OCI-LY7 (cell line): ENCODE data around the gene NCOA7. TPM values are rescaled to one million over a fixed set of nuclear protein-coding genes. Genes with fewer than 3 reads are reported as not detected.

ENCODE experiments used
- BruUV-seq: library from RNA; stranded (reverse); fragments of 400-500 nt; replicated peaks from 2 replicates; lab custom pipeline; 2021; lab: Mats Ljungman, UMichigan
- CTCF ChIA-PET: fragments of 300-600 bp; sonication (Branson Sonifier 250); formaldehyde crosslinking; loops from one replicate; lab custom pipeline; 2022; ENCODE audit warnings: antibody characterized with exemption; ENCODE audit not compliant: unreplicated experiment; lab: Charles Lee
- POLR2A ChIA-PET: fragments of 300-600 bp; sonication (Branson Sonifier 250); formaldehyde crosslinking; loops from one replicate; lab custom pipeline; 2022; ENCODE audit warnings: antibody characterized with exemption; lab: Charles Lee
- DNase-seq: peaks from one replicate; pipeline ENCODE4 v3.0.0-alpha.2; 2015; ENCODE audit warnings: low spot score
- H2AFZ ChIP-seq: fragments of 200-600 bp; sonication (generic), shearing (Covaris generic); 2 replicates; pipeline ENCODE4 v1.6.1; 2014; ENCODE audit warnings: mild to moderate bottlenecking, antibody characterized with exemption, low read length, moderate library complexity
- H3K27ac ChIP-seq: fragments of 200-600 bp; sonication (generic); 2 replicates; pipeline ENCODE4 v1.5.1; 2014; ENCODE audit warnings: mixed run types, low read depth, mild to moderate bottlenecking, moderate library complexity, low read length, inconsistent platforms; ENCODE audit not compliant: poor library complexity, severe bottlenecking
- H3K36me3 ChIP-seq: fragments of 200-600 bp; sonication (generic); 2 replicates; pipeline ENCODE4 v1.6.1; 2014; ENCODE audit warnings: mild to moderate bottlenecking, antibody characterized with exemption, low read length, moderate library complexity, mixed read lengths; ENCODE audit not compliant: insufficient read depth
- H3K4me1 ChIP-seq: fragments of 200-600 bp; sonication (generic); 2 replicates; pipeline ENCODE4 v1.5.1; 2014; ENCODE audit warnings: mild to moderate bottlenecking, low read length; ENCODE audit not compliant: insufficient read depth, poor library complexity, severe bottlenecking
- H3K4me2 ChIP-seq: fragments of 200-600 bp; sonication (generic); 2 replicates; pipeline ENCODE4 v1.6.1; 2014; ENCODE audit warnings: mild to moderate bottlenecking, low read length
- H3K4me3 ChIP-seq: fragments of 200-600 bp; sonication (generic); 2 replicates; pipeline ENCODE4 v1.5.1; 2014; ENCODE audit warnings: mild to moderate bottlenecking, low read depth, low read length; ENCODE audit not compliant: poor library complexity, severe bottlenecking
- H3K79me2 ChIP-seq: fragments of 200-600 bp; sonication (generic); 2 replicates; pipeline ENCODE4 v1.6.1; 2016; ENCODE audit warnings: low read depth, mild to moderate bottlenecking, low read length, moderate library complexity, mixed read lengths; ENCODE audit not compliant: insufficient read depth
- H3K9me2 ChIP-seq: fragments of 200-600 bp; sonication (generic); 2 replicates; pipeline ENCODE4 v1.6.1; 2016; ENCODE audit warnings: mild to moderate bottlenecking, low read length, mixed read lengths; ENCODE audit not compliant: insufficient read depth
- H3K9me3 ChIP-seq: fragments of 200-600 bp; sonication (generic); 2 replicates; pipeline ENCODE4 v1.6.1; 2014; ENCODE audit warnings: mild to moderate bottlenecking, mixed run types, low read length, mixed read lengths
- H4K20me1 ChIP-seq: fragments of 200-600 bp; sonication (generic); 2 replicates; pipeline ENCODE4 v1.6.1; 2014; ENCODE audit warnings: mild to moderate bottlenecking, antibody characterized with exemption, low read length, moderate library complexity, mixed read lengths; ENCODE audit not compliant: insufficient read depth
- EZH2phosphoT487 ChIP-seq: fragments of 200-600 bp; sonication (generic); IDR thresholded peaks from 2 replicates; pipeline ENCODE4 v1.6.1; 2018; ENCODE audit warnings: low read depth, borderline replicate concordance, mild to moderate bottlenecking, mixed run types, antibody characterized with exemption, low read length, moderate library complexity, mixed read lengths
- intact Hi-C: fragments of 100-400 bp; cut with micrococcal nuclease; formaldehyde crosslinking; loops from one replicate; pipeline ENCODE4 v1.10.0; 2022; ENCODE audit not compliant: unreplicated experiment
- total RNA-seq, 2 experiments: library from RNA; depleted of rRNA in 1 of 2; stranded (reverse); fragments of >200 nt in 1 of 2; shearing (Covaris generic) in 1 of 2; gene quantifications; 2 replicates each; pipeline ENCODE4 v1.2.3, GENCODE V29; 2014 to 2022
- TF ChIP-seq, protein P1 (sequence below): fragments of 200-600 bp; sonication (generic); conservative IDR thresholded peaks from 2 replicates; pipeline ENCODE4 v1.5.1; 2014; ENCODE audit warnings: mild to moderate bottlenecking, antibody characterized with exemption, low read length, moderate library complexity, mixed read lengths

Gene NCOA7
- total RNA-seq, 2 experiments from 2014 or later: 14.8 to 52.2 TPM

DNA sequence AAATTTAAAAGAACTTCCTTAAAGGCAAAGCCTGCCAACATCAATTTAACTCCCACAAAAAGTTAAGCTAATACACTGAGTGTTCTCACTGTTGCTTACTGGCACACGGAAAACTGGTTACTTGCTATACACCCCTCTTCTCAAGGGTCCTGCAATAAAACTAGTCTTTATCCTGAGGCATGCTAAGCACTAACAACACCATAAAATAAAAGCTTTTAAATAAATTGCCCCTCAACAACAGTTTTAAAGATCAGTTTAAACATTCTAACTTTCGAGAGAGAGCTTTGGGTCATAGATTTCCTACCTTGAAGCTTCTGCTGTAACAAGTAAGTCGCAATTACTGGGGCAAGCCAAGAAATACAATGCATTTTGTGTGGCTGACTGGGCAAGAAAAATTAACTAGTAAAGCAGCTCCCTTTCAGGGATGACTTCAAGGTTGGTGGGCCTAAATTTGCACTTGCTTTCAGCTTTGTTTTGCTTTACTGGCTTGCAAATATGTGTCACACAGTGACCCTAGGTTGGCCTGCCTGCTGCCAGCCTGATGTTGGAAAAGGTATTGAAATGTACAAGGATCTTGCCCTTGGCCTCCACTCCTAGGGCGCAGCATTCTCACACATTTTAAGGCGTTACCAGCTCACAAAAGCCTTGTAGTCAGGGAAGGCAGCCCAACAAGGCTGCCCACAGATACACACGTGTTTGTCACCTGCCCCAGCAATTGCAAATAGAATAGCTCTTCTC, 45.3 kb upstream of the NCOA7 start:
- H3K9me2 ChIP-seq: no peaks in the 10 kb centered on the region
- intact Hi-C loops: loop anchor here (5.0 kb wide), 1 partner anchor 148 kb away; no protein-coding TSS in a partner anchor
- no TSS peak for BruUV-seq
- TF ChIP-seq EZH2phosphoT487: no peak
- TF ChIP-seq, protein P1, sequence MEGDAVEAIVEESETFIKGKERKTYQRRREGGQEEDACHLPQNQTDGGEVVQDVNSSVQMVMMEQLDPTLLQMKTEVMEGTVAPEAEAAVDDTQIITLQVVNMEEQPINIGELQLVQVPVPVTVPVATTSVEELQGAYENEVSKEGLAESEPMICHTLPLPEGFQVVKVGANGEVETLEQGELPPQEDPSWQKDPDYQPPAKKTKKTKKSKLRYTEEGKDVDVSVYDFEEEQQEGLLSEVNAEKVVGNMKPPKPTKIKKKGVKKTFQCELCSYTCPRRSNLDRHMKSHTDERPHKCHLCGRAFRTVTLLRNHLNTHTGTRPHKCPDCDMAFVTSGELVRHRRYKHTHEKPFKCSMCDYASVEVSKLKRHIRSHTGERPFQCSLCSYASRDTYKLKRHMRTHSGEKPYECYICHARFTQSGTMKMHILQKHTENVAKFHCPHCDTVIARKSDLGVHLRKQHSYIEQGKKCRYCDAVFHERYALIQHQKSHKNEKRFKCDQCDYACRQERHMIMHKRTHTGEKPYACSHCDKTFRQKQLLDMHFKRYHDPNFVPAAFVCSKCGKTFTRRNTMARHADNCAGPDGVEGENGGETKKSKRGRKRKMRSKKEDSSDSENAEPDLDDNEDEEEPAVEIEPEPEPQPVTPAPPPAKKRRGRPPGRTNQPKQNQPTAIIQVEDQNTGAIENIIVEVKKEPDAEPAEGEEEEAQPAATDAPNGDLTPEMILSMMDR: no peak
- H3K36me3 ChIP-seq: no peaks in the 10 kb centered on the region
- no peak overlapping the region for H3K27ac ChIP-seq
- H4K20me1 ChIP-seq: no peaks in the 10 kb centered on the region
- peaks cover 34% of the 10 kb centered on the region for H3K4me1 ChIP-seq
- no peak overlapping the region for H3K4me3 ChIP-seq
- H3K79me2 ChIP-seq: no peaks in the 10 kb centered on the region
- H2AFZ ChIP-seq: no peak overlapping the region
- POLR2A ChIA-PET: interaction anchor here (0.6 to 2.6 kb wide), 7 partner anchors 8 to 415 kb away, joined by 3 to 10 read pairs (median 3); no protein-coding TSS in a partner anchor
- no peak overlapping the region for H3K4me2 ChIP-seq
- DNase-seq: no peak
- CTCF ChIA-PET: interaction anchor here (0.5 kb wide), 1 partner anchor 33 kb away, joined by 3 read pairs; no protein-coding TSS in a partner anchor
- H3K9me3 ChIP-seq: no peaks in the 10 kb centered on the region

GRCh38 chr6:125746019-125746414, 44.7 kb upstream of the NCOA7 start:
- Histone ChIP-seq H3K9me3 (no peaks in the 10 kb centered on the region), H3K36me3 (no peaks in the 10 kb centered on the region), H3K4me2 (no peak overlapping the region; the same call in 1 of the 2 replicates), H3K4me1 (peaks cover 39% of the 10 kb centered on the region), H3K4me3 (no peak overlapping the region), H3K79me2 (no peaks in the 10 kb centered on the region), H3K9me2 (no peaks in the 10 kb centered on the region), H3K27ac (no peak overlapping the region), H2AFZ (no peak overlapping the region), H4K20me1 (no peaks in the 10 kb centered on the region)
- POLR2A ChIA-PET: interaction anchor here (0.5 to 2.6 kb wide), 7 partner anchors 15 to 214 kb away, joined by 3 to 10 read pairs (median 3); no protein-coding TSS in a partner anchor
- BruUV-seq: no TSS peak
- CTCF ChIA-PET: no interaction called here
- intact Hi-C loops: loop anchor here (5.0 kb wide), 1 partner anchor 149 kb away; no protein-coding TSS in a partner anchor
- TF ChIP-seq EZH2phosphoT487: no peak
- TF ChIP-seq, protein P1: no peak
- DNase-seq: no peak
